Breast epithelium (tissue), 4 donors: ENCODE measurements around the gene FABP1. TPM values are rescaled to one million over a fixed set of nuclear protein-coding genes. Genes with fewer than 3 reads are reported as not detected.

Experiments used
- DNase-seq, 2 donors: peaks; one replicate each; pipeline ENCODE4 v3.0.0-alpha.2; 2019; ENCODE audit warnings: low spot score in 2 of 2
- H3K27ac ChIP-seq, 2 donors: fragments of 200-600 bp; sonication (generic) in 1 of 2; one replicate each; pipeline ENCODE4 v1.5.1; 2016 to 2019; ENCODE audit warnings: mild to moderate bottlenecking in 1 of 2
- H3K27me3 ChIP-seq, 2 donors: fragments of 200-600 bp; sonication (generic) in 1 of 2; one replicate each; pipeline versions ENCODE4 v1.5.1 to v1.6.0; 2017 to 2019; ENCODE audit warnings: control low read depth in 1 of 2, mild to moderate bottlenecking in 1 of 2
- H3K36me3 ChIP-seq: fragments of 200-600 bp; one replicate; pipeline ENCODE4 v1.5.1; 2019
- H3K4me1 ChIP-seq, 2 donors: fragments of 200-600 bp; sonication (generic); one replicate each; pipeline ENCODE4 v1.5.1; 2016 to 2019; ENCODE audit warnings: control low read depth in 1 of 2
- H3K4me3 ChIP-seq, 3 donors: fragments of 200-600 bp; sonication (generic); 1 replicate in 2 of 3; 2 replicates in 1 of 3; pipeline ENCODE4 v1.5.1; 2016 to 2019; ENCODE audit warnings: mild to moderate bottlenecking in 3 of 3, moderate library complexity in 2 of 3
- H3K9me3 ChIP-seq, 2 donors: fragments of 200-600 bp; sonication (generic) in 1 of 2; one replicate each; pipeline ENCODE4 v1.5.1; 2016 to 2019; ENCODE audit warnings: control low read depth in 1 of 2
- POLR2A ChIP-seq: fragments of 450-650 bp; IDR thresholded peaks from one replicate; pipeline ENCODE4 v1.6.1; 2016; ENCODE audit warnings: antibody characterized with exemption, mild to moderate bottlenecking, moderate library complexity
- POLR2AphosphoS5 ChIP-seq, 3 donors: sonication (generic); formaldehyde crosslinking; IDR thresholded peaks; one replicate each; pipeline ENCODE4 v1.6.1; 2017; ENCODE audit warnings: antibody characterized with exemption in 3 of 3
- intact Hi-C: fragments of 100-400 bp; cut with DNase I; formaldehyde crosslinking; loops from one replicate; pipeline ENCODE4 v1.15.1; 2023; ENCODE audit warnings: low total_unique reads
- total RNA-seq, 3 donors: library from RNA; depleted of rRNA; stranded (reverse); fragments of >200 nt; gene quantifications; one replicate each; pipeline ENCODE4 v1.1.0, GENCODE V29; 2016
- TF ChIP-seq, protein P1 (sequence below), 3 donors: fragments of 450-650 bp; IDR thresholded peaks; one replicate each; pipeline ENCODE4 v1.5.1; 2016 to 2017; ENCODE audit warnings: antibody characterized with exemption in 3 of 3, mild to moderate bottlenecking in 3 of 3, moderate library complexity in 3 of 3

Gene FABP1
- total RNA-seq, 3 donors from 2014 or later: 20.0 TPM; not detected in 2

GRCh38 chr2:88126772-88127637 is 857 bp downstream of the FABP1 start:
- TF ChIP-seq POLR2AphosphoS5 (IDR thresholded peaks at IDR 0.05) (no peak), POLR2A (no peak)
- TF ChIP-seq, protein P1, sequence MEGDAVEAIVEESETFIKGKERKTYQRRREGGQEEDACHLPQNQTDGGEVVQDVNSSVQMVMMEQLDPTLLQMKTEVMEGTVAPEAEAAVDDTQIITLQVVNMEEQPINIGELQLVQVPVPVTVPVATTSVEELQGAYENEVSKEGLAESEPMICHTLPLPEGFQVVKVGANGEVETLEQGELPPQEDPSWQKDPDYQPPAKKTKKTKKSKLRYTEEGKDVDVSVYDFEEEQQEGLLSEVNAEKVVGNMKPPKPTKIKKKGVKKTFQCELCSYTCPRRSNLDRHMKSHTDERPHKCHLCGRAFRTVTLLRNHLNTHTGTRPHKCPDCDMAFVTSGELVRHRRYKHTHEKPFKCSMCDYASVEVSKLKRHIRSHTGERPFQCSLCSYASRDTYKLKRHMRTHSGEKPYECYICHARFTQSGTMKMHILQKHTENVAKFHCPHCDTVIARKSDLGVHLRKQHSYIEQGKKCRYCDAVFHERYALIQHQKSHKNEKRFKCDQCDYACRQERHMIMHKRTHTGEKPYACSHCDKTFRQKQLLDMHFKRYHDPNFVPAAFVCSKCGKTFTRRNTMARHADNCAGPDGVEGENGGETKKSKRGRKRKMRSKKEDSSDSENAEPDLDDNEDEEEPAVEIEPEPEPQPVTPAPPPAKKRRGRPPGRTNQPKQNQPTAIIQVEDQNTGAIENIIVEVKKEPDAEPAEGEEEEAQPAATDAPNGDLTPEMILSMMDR (IDR thresholded peaks at IDR 0.05): no peak
- Histone ChIP-seq H3K27ac (no peak overlapping the region), H3K4me1 (no peaks in the 10 kb centered on the region), H3K27me3 (no peaks in the 10 kb centered on the region), H3K36me3 (no peaks in the 10 kb centered on the region), H3K4me3 (no peak overlapping the region), H3K9me3 (no peaks in the 10 kb centered on the region)
- intact Hi-C loops: no loop called here
- DNase-seq: no peak

DNA sequence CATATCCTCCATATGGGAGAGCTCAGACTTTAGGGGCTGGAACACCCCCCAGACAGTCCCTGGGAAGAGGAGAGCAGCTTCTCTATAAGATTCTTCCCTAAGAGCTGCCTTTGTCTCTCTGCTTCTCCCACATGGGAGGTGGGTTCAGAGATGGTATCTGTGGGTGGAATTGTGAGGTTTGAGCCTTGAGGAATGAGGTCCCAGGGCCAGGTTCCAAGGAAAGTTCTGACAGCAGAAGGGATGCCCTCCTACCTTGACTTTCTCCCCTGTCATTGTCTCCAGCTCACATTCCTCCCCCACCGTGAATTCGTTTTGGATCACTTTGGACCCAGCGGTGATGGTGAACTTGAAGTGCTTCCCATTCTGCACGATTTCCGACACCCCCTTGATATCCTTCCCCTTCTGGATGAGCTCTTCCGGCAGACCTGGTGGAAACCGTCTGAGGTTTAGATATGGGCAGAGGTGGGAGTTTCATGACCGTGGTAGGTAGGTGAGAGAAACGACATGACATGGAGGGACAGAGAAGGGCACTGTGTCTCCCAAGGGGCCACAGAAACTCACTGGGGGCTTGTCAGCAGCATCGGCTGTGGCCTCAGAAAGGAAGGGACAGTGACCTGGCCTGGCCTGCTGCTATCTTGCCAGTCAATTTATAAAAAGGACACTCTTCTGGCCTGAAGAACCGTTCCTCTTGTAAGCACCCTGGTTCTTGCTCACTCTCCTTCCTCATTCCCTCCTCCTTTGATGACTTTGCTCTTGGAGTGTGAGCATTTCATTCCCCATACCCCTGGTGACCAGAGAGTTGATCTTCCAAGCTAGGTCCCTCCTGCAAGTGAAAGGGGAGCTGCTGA is 1.7 kb downstream of the FABP1 start:
- Histone ChIP-seq H3K4me1 (no peaks in the 10 kb centered on the region), H3K36me3 (no peaks in the 10 kb centered on the region), H3K4me3 (no peak overlapping the region), H3K27me3 (no peaks in the 10 kb centered on the region), H3K27ac (no peak overlapping the region), H3K9me3 (no peaks in the 10 kb centered on the region)
- no peak for DNase-seq
- intact Hi-C loops: no loop called here
- TF ChIP-seq, protein P1 (IDR thresholded peaks at IDR 0.05): no peak
- TF ChIP-seq POLR2A (no peak), POLR2AphosphoS5 (IDR thresholded peaks at IDR 0.05) (no peak)

DNA sequence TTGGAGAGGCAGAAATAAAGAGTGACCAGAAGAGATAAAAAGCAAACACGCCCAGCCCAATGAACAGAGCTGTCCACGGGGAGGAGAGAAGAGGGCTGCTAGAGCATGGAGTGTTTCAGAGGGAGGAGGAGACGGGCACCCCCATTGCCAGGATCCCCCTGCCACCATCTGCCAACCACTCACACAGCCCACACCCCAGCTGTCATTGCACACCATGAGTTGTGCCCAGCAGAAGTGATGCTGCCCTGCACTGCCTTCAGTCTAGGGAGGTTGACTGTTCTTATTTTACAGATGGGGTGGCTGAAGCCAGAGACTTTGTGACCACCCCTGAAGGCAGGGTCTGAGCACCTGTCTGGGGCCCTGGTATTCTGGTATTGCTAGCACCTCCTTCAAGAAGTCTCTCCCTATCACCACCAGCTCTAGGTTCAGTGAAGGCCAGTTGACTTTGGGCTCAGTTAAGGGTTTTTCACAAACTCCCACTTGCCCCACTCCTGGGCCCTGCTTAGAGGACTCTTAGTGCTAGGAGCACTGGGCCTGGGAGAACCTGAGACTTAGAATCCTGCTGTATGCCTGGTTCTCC is 2.4 kb downstream of the FABP1 start:
- Histone ChIP-seq H3K27ac (no peak overlapping the region), H3K36me3 (no peaks in the 10 kb centered on the region), H3K4me3 (no peak overlapping the region), H3K9me3 (no peaks in the 10 kb centered on the region), H3K4me1 (no peaks in the 10 kb centered on the region), H3K27me3 (no peaks in the 10 kb centered on the region)
- intact Hi-C loops: no loop called here
- DNase-seq: no peak
- TF ChIP-seq POLR2AphosphoS5 (IDR thresholded peaks at IDR 0.05) (no peak), POLR2A (no peak)
- TF ChIP-seq, protein P1 (IDR thresholded peaks at IDR 0.05): no peak

- H3K27me3 ChIP-seq: no peaks in the 10 kb centered on the region
- H3K4me3 ChIP-seq: no peak overlapping the region
- H3K9me3 ChIP-seq: no peaks in the 10 kb centered on the region
- TF ChIP-seq, protein P1 (IDR thresholded peaks at IDR 0.05): no peak
- TF ChIP-seq POLR2AphosphoS5 (IDR thresholded peaks at IDR 0.05) (no peak), POLR2A (no peak)
- no peak overlapping the region for H3K27ac ChIP-seq
- intact Hi-C loops: no loop called here
- H3K4me1 ChIP-seq: no peaks in the 10 kb centered on the region
- no peaks in the 10 kb centered on the region for H3K36me3 ChIP-seq
- DNase-seq: no peak
These were observed 3.6 kb downstream of the FABP1 start for GRCh38 chr2:88123975-88124917.
